ENCODE data around the gene UXT. TPM values are rescaled to one million over a fixed set of nuclear protein-coding genes. Genes with fewer than 3 reads are reported as not detected.
"Not testable (repeated sequence)": the region's sequence is repeated elsewhere in the genome, so short reads cannot be mapped to it uniquely, and the experiment has no call there.

The UXT gene
- total RNA-seq, 1 experiment from 2014 or later: 183 TPM

DNA sequence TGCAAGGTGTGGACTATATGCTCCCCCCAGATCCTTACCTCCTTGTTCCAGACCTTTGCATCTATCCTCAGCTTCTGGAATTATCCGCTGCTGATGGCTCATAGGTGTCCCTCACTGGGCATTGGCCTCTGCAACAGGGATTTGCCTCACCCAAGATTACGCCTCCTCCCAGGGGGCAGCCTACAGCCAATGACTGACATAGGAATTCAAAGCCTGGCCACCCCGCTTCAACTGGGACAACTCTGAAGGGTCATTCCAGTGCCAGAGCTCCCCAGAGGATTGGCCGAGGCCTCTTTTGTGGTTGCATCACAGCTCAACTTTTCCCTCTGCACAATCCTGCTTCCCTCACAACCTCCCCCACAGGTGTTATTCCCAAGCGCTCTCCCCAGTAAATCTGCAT, 44.4 kb downstream of the UXT start:
- no peak for DNase-seq (ENCODE audit: low spot score)

DNA sequence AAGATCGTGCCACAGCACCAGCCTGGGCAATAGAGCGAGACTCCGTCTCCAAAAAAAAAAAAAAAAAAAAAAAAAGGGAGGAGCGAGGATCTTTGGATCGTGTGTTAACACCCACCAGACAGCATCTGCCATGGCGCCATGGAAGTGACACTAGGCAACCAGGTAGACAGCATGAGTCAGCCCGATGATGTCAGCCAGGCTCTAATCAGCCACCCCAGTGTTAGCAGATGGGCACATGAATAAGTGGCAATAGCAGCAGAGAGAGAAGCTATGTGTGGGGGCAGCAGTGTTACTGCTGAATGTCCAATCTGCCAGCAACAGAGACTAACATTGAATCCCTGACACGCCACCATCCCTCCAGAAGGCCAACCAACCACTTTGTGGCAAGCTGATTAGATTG, 45.9 kb downstream of the UXT start:
- DNase-seq (ENCODE audit: low spot score): no peak

DNA sequence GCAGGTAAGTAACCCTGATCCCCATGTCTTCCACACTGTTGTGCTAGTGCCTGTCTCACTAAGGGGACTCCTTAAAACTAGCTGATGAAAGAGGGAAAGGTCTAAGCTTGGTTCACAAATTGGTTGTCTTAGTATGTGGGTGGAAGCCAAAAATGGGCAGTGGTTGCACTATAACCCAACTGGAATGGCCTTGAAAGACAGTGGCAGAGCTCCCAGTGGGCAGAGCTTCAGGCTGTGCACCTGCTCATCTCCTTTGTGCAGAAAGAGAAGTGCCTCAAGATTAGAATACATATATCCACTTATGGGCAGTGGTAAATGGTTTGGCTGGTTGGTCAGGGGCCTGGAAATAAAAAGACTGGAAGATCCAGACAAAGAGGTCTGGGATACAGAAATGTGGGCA, 46.6 kb downstream of the UXT start:
- DNase-seq (ENCODE audit: low spot score): no peak

DNA sequence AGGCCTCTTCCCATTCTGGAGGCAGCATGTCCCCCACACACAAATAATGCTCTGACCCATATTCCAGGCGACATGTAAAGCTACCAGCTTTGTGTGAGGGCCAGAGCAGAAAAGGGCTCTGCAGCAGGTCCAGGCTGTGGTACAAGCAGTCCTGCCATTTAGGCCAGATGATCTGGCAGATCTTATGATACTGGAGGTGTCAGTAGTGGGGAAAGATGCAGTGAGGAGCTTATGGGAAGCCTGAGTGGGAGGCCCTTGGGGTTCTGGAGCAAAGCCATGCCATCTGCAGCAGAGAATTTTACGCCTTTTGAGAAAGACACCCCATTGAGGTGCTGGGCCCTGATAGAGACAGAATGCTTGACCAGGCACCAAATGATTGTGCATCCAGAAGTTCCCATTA, 47.1 kb downstream of the UXT start:
- no peak for DNase-seq (ENCODE audit: low spot score)

DNA sequence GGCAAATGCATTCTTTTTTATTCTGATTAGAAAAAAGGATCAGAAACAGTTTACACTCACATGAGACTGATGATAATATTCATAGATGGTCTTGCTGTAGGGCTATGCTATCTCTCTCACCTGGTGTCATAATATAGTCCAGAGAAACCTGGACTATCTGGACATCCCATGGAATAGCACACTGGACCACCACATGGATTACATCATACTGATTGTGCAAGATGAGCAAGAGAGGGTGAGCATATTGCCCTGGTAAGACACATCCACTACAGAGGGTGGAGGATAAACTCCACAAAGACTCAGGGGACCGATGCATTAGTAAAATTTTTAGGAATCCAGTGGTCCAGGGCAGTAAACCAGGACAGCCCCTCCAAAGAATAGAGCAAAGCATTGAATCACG, 47.5 kb downstream of the UXT start:
- no peak for DNase-seq (ENCODE audit: low spot score)

DNA sequence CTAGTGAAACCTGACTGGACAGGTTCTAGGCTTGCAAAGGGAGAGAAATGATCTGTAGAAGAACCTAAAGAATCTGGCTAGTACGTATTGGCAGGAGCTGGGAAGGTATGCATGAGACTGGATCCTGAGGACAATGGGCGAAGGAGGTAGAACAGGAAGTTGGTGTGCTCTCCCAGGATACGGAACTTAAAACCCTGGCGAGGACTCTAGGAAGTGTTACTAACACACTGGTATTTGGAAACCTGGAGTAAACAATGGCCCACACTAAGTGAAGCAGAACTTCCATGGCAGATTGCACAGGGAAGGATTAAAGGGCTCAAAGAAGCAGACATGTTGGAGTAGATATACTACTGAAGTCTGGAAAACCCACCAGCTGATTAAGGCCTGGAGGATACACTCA, 48.5 kb downstream of the UXT start:
- DNase-seq (ENCODE audit: low spot score): no peak

DNA sequence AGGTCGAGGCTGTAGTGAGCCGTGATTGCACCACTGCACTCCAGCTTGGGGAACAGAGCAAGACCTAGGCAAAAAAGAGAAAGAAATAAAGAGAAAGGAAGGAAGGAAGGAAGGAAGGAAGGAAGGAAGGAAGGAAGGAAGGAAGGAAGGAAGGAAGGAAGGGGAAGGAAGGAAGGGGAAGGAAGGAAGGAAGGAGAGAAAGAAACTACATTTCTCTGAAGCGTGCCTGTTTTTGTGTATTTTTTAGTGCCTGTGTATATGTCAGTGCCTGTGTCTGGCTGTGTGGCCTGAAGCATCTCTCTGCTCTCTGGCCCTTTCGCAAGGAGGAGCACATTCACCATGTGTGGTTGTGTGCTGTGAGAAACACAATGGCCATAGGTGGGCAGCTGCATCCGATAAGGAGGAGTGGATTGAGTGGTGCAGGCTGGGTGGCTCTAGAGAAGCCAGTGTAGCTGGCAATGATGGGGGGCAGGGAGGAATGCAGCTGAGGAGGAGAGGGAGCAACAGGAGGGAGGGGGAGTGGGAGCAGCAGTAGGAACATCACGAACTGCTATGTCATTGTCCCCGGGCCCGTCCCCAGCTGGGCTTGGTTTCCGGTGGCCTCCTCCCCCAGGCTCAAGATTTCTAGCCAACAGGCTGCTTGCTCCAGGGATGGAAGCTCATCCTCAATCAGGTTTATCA, 50.7 kb downstream of the UXT start:
- no peak for DNase-seq (ENCODE audit: low spot score)

DNA sequence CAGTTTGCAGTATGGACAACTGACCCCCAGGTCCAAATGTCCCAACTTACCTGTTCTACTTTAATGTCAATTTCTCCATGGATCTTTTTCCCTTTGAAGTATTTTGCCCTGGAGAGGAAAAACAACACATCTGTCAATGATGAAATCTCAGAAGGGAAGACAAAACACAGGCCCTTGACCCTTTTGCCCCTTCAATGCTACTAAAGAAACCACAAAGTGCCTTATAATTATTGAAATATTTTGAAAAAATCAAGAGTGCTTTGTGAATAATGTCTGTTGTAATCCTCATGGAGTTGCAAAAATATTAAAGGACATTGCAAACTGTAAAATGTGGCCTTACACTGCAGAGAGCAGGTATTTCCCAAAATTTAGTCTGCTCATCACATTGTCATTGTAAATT, 51.9 kb downstream of the UXT start:
- DNase-seq (ENCODE audit: low spot score): no peak

DNA sequence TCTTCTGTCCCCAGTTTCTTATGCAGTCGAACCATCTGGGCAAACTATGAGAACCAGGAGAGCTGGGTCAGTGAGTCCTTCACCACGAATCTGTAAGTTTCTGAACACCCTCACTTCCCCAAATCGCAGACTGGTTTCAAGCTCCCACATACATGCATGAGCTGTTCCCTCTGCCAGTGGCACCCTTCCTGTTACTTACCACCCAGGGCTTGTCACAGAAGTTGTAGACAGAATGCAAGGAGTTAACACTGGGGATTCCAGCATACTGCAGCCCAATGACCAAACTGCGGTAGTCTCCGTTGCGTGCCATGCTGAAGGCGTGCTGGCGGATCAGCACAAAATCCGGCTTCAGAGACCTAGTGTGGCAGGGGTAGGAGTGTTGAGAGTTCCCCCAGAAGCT, 54.0 kb downstream of the UXT start:
- no peak for DNase-seq (ENCODE audit: low spot score)

DNA sequence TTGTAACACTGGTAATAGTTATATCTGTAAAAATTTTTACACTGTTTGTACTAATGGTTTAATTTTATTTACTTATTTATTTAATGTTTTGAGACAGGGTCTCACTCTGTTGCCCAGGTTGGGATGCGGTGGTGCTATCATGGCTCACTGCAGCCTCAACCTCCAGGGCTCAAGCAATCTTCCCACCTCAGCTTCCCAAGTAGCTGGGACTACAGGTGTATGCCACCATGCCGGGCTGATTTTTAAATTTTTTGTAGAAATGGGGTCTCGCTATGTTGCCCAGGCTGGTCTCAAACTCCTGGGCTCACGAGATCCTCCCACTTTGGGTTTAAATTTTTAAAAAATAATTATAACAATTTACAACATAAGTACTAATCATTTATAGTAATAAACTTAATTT, 55.9 kb downstream of the UXT start:
- DNase-seq (ENCODE audit: low spot score): not testable (repeated sequence)

Other genes with a start within 250 kb of the UXT start
- 6.0 and 8.0 TPM in 2 replicates for gene ZNF41, start 176.0 kb downstream of the UXT start, total RNA-seq (2014; rRNA removed; shearing (Covaris generic))
- gene ARAF, start 98.0 kb downstream of the UXT start, total RNA-seq (2014; rRNA removed; shearing (Covaris generic)): 27.8 and 34.0 TPM in 2 replicates
- 84.0 and 89.0 TPM in 2 replicates for gene TIMP1, start 76.7 kb downstream of the UXT start, total RNA-seq (2014; rRNA removed; shearing (Covaris generic))
- gene SYN1, start 39.3 kb downstream of the UXT start, total RNA-seq (2014; rRNA removed; shearing (Covaris generic)): 0.38 TPM in 1 of 2 replicates, not detected in the other
- gene CFP, start 29.2 kb downstream of the UXT start, total RNA-seq (2014; rRNA removed; shearing (Covaris generic)): 0.05 and 0.43 TPM in 2 replicates
- gene ELK1, start 8.6 kb downstream of the UXT start, total RNA-seq (2014; rRNA removed; shearing (Covaris generic)): 27.2 and 31.2 TPM in 2 replicates
- 4.0 and 8.9 TPM in 2 replicates for gene ZNF81, start 177.7 kb upstream of the UXT start, total RNA-seq (2014; rRNA removed; shearing (Covaris generic))